Activated CD4-positive, alpha-beta memory T cell treated with anti-CD3 and anti-CD28 coated beads for 36 hours (primary cell): Measurements from ENCODE around the gene HOXC6. TPM values are rescaled to one million over a fixed set of nuclear protein-coding genes. Genes with fewer than 3 reads are reported as not detected.

Source experiments
- CTCF ChIA-PET: fragments of 350-600 bp; sonication (Branson Sonifier 250); formaldehyde crosslinking; loops from one replicate; lab custom pipeline; 2021; ENCODE audit warnings: antibody characterized with exemption, inconsistent platforms; lab: Charles Lee
- POLR2A ChIA-PET: fragments of 350-600 bp; sonication (Branson Sonifier 250); formaldehyde crosslinking; loops from one replicate; lab custom pipeline; 2021; ENCODE audit warnings: antibody characterized with exemption; lab: Charles Lee
- DNase-seq: peaks from one replicate; pipeline ENCODE4 v3.0.0-alpha.2; 2020
- H3K27ac Mint-ChIP-seq: one replicate; pipeline ENCODE4 v1.8.0; 2021; ENCODE audit warnings: mixed read lengths
- H3K27me3 Mint-ChIP-seq: one replicate; pipeline ENCODE4 v1.8.0; 2021; ENCODE audit warnings: mixed read lengths
- H3K36me3 Mint-ChIP-seq: one replicate; pipeline ENCODE4 v1.8.0; 2021; ENCODE audit warnings: mixed read lengths
- H3K4me1 Mint-ChIP-seq: one replicate; pipeline ENCODE4 v1.8.0; 2021; ENCODE audit warnings: low read depth, mixed read lengths
- H3K4me3 Mint-ChIP-seq: one replicate; pipeline ENCODE4 v1.8.0; 2021; ENCODE audit warnings: mild to moderate bottlenecking, mixed read lengths
- H3K9me3 Mint-ChIP-seq: one replicate; pipeline ENCODE4 v1.8.0; 2021; ENCODE audit warnings: mixed read lengths
- intact Hi-C: fragments of 100-400 bp; cut with micrococcal nuclease; formaldehyde crosslinking; loops from one replicate; pipeline ENCODE4 v1.15.1; 2023
- total RNA-seq, 2 experiments: library from RNA; stranded (reverse); gene quantifications; one replicate each; pipeline ENCODE4 v1.2.3, GENCODE V29; 2021

Gene HOXC6
- total RNA-seq, 2 experiments from 2014 or later = not detected

- Mint-ChIP-seq H3K27me3 (peaks cover 87% of the 10 kb centered on the region), H3K4me3 (peak within 1 kb of the TSS; percentile 52), H3K4me1 (peaks cover 25% of the 10 kb centered on the region), H3K27ac (no peak within 1 kb of the TSS), H3K36me3 (no peaks in the 10 kb centered on the region), H3K9me3 (no peaks in the 10 kb centered on the region)
- DNase-seq = peak; percentile 92
- POLR2A ChIA-PET = interaction anchor here (0.5 to 1.2 kb wide), 2 partner anchors 8 to 115 kb away, joined by 3 read pairs; no protein-coding TSS in a partner anchor
- intact Hi-C loops = loop anchor here (1.0 to 5.0 kb wide), 3 partner anchors 10 to 33 kb away; partner anchors contain the start of gene HOXC12
- CTCF ChIA-PET = interaction anchor here (0.6 to 5.8 kb wide), 26 partner anchors 8 to 1732 kb away, joined by 3 to 46 read pairs (median 4); partner anchors contain the start of genes HOXC5, HOXC8 and SMUG1
Observed at GRCh38 chr12:53984901-53985691, 43.1 kb upstream of the HOXC6 start, which contains the start of gene HOXC10. TSS of gene HOXC10 (plus strand) at chr12:53985146. CDS start at chr12:53985260, 114 bp downstream.

- H3K9me3 Mint-ChIP-seq = no peaks in the 10 kb centered on the region
- H3K4me3 Mint-ChIP-seq = no peak overlapping the region
- H3K27me3 Mint-ChIP-seq = peaks cover 87% of the 10 kb centered on the region
- ChIA-PET POLR2A (no interaction called here), CTCF (interaction anchor here (0.8 to 5.8 kb wide), 16 partner anchors 10 to 414 kb away, joined by 3 to 46 read pairs (median 6); partner anchors contain the start of genes HOXC5 and SMUG1)
- intact Hi-C loops = loop anchor here (1.0 to 5.0 kb wide), 2 partner anchors 10 to 33 kb away; partner anchors contain the start of gene HOXC12
- peaks cover 30% of the 10 kb centered on the region for H3K4me1 Mint-ChIP-seq
- no peaks in the 10 kb centered on the region for H3K36me3 Mint-ChIP-seq
- no peak for DNase-seq
- H3K27ac Mint-ChIP-seq = no peak overlapping the region
Observed at GRCh38 chr12:53985692-53985993, 42.6 kb upstream of the HOXC6 start.

GRCh38 chr12:53985994-53986685 lies 42.1 kb upstream of the HOXC6 start:
- H3K9me3 Mint-ChIP-seq = no peaks in the 10 kb centered on the region
- no peak overlapping the region for H3K27ac Mint-ChIP-seq
- peaks cover 30% of the 10 kb centered on the region for H3K4me1 Mint-ChIP-seq
- no peaks in the 10 kb centered on the region for H3K36me3 Mint-ChIP-seq
- intact Hi-C loops = loop anchor here (1.0 to 5.0 kb wide), 2 partner anchors 9 to 34 kb away; partner anchors contain the start of gene HOXC12
- ChIA-PET POLR2A (interaction anchor here (0.6 kb wide), 1 partner anchor 234 kb away, joined by 3 read pairs; no protein-coding TSS in a partner anchor), CTCF (interaction anchor here (0.8 to 5.8 kb wide), 16 partner anchors 10 to 413 kb away, joined by 3 to 46 read pairs (median 7); partner anchors contain the start of genes HOXC5 and SMUG1)
- H3K27me3 Mint-ChIP-seq = peaks cover 87% of the 10 kb centered on the region
- no peak for DNase-seq
- no peak overlapping the region for H3K4me3 Mint-ChIP-seq

- CTCF ChIA-PET = interaction anchor here (0.8 to 5.8 kb wide), 10 partner anchors 9 to 240 kb away, joined by 3 to 46 read pairs (median 14); partner anchors contain the start of gene SMUG1
- Mint-ChIP-seq H3K4me1 (peaks cover 30% of the 10 kb centered on the region), H3K9me3 (no peaks in the 10 kb centered on the region), H3K27ac (no peak overlapping the region), H3K27me3 (peaks cover 87% of the 10 kb centered on the region), H3K36me3 (no peaks in the 10 kb centered on the region), H3K4me3 (no peak overlapping the region)
- POLR2A ChIA-PET = no interaction called here
- intact Hi-C loops = loop anchor here (5.0 kb wide), 1 partner anchor 35 kb away; the partner anchor contains the start of gene HOXC12
- no peak for DNase-seq
Observed at GRCh38 chr12:53986686-53987483, 41.4 kb upstream of the HOXC6 start.

GRCh38 chr12:53987787-53988230 lies 40.4 kb upstream of the HOXC6 start:
- ChIA-PET CTCF (interaction anchor here (0.6 to 5.8 kb wide), 15 partner anchors 11 to 241 kb away, joined by 3 to 46 read pairs (median 4); partner anchors contain the start of gene HOXC8), POLR2A (no interaction called here)
- no peaks in the 10 kb centered on the region for H3K9me3 Mint-ChIP-seq
- intact Hi-C loops = loop anchor here (2.0 to 5.0 kb wide), 2 partner anchors 13 to 36 kb away; partner anchors contain the start of genes HOTAIR and HOXC12
- H3K4me3 Mint-ChIP-seq = no peak overlapping the region
- no peaks in the 10 kb centered on the region for H3K36me3 Mint-ChIP-seq
- peaks cover 30% of the 10 kb centered on the region for H3K4me1 Mint-ChIP-seq
- no peak for DNase-seq
- H3K27me3 Mint-ChIP-seq = peaks cover 88% of the 10 kb centered on the region
- no peak overlapping the region for H3K27ac Mint-ChIP-seq

GRCh38 chr12:53988541-53989226 lies 39.6 kb upstream of the HOXC6 start:
- H3K4me3 Mint-ChIP-seq = no peak overlapping the region
- ChIA-PET CTCF (interaction anchor here (0.6 to 5.8 kb wide), 11 partner anchors 8 to 242 kb away, joined by 3 to 46 read pairs (median 4); partner anchors contain the start of gene HOXC8), POLR2A (no interaction called here)
- no peak overlapping the region for H3K27ac Mint-ChIP-seq
- H3K36me3 Mint-ChIP-seq = no peaks in the 10 kb centered on the region
- H3K9me3 Mint-ChIP-seq = no peaks in the 10 kb centered on the region
- H3K4me1 Mint-ChIP-seq = peaks cover 33% of the 10 kb centered on the region
- H3K27me3 Mint-ChIP-seq = peaks cover 88% of the 10 kb centered on the region
- intact Hi-C loops = loop anchor here (2.0 to 5.0 kb wide), 2 partner anchors 14 to 36 kb away; partner anchors contain the start of genes HOTAIR and HOXC12
- DNase-seq = no peak

- H3K36me3 Mint-ChIP-seq = peaks cover 2% of the 10 kb centered on the region
- H3K27me3 Mint-ChIP-seq = peaks cover 89% of the 10 kb centered on the region
- H3K4me1 Mint-ChIP-seq = peaks cover 39% of the 10 kb centered on the region
- intact Hi-C loops = loop anchor here (2.0 to 5.0 kb wide), 3 partner anchors 15 to 63 kb away; partner anchors contain the start of genes HOTAIR, HOXC12 and HOXC4
- no peak overlapping the region for H3K4me3 Mint-ChIP-seq
- ChIA-PET CTCF (interaction anchor here (2.5 to 5.8 kb wide), 4 partner anchors 17 to 243 kb away, joined by 6 to 46 read pairs (median 12); no protein-coding TSS in a partner anchor), POLR2A (no interaction called here)
- peak; percentile 53 for DNase-seq
- H3K9me3 Mint-ChIP-seq = no peaks in the 10 kb centered on the region
- no peak overlapping the region for H3K27ac Mint-ChIP-seq
Observed at GRCh38 chr12:53989227-53990113, 38.8 kb upstream of the HOXC6 start.

GRCh38 chr12:53990311-53991076 lies 37.7 kb upstream of the HOXC6 start:
- Mint-ChIP-seq H3K27ac (no peak overlapping the region), H3K36me3 (peaks cover 2% of the 10 kb centered on the region), H3K27me3 (peaks cover 89% of the 10 kb centered on the region), H3K4me3 (no peak overlapping the region), H3K4me1 (peaks cover 40% of the 10 kb centered on the region), H3K9me3 (no peaks in the 10 kb centered on the region)
- ChIA-PET POLR2A (interaction anchor here (0.6 kb wide), 1 partner anchor 43 kb away, joined by 4 read pairs; no protein-coding TSS in a partner anchor), CTCF (interaction anchor here (0.8 to 3.0 kb wide), 8 partner anchors 16 to 403 kb away, joined by 3 to 14 read pairs (median 4); no protein-coding TSS in a partner anchor)
- intact Hi-C loops = loop anchor here (5.0 kb wide), 1 partner anchor 62 kb away; the partner anchor contains the start of gene HOXC4
- no peak for DNase-seq

GRCh38 chr12:53991077-53991460 lies 37.2 kb upstream of the HOXC6 start:
- intact Hi-C loops = loop anchor here (5.0 kb wide), 1 partner anchor 61 kb away; the partner anchor contains the start of gene HOXC4
- no peak overlapping the region for H3K4me3 Mint-ChIP-seq
- no peak overlapping the region for H3K27ac Mint-ChIP-seq
- no peak for DNase-seq
- POLR2A ChIA-PET = no interaction called here
- H3K9me3 Mint-ChIP-seq = no peaks in the 10 kb centered on the region
- H3K4me1 Mint-ChIP-seq = peaks cover 42% of the 10 kb centered on the region
- peaks cover 90% of the 10 kb centered on the region for H3K27me3 Mint-ChIP-seq
- H3K36me3 Mint-ChIP-seq = peaks cover 2% of the 10 kb centered on the region
- CTCF ChIA-PET = interaction anchor here (0.8 to 3.0 kb wide), 8 partner anchors 15 to 402 kb away, joined by 3 to 14 read pairs (median 4); no protein-coding TSS in a partner anchor
